NCI-H1694 treated with DMSO at 0.1 percent for 48 hours (cell line): Measurements from ENCODE around the gene GRIP2.
"Not testable (repeated sequence)": the region's sequence is repeated elsewhere in the genome, so short reads cannot be mapped to it uniquely, and the experiment has no call there.

ENCODE experiments used
- DNase-seq: peaks from one replicate; lab custom pipeline; 2025; lab: John Stamatoyannopoulos, UW

GRIP2 gene

GRCh38 chr3:14520967-14521366 is 19.2 kb downstream of the GRIP2 start:
- DNase-seq = no peak

- no peak for DNase-seq
Measured at GRCh38 chr3:14520149-14520548, 20.0 kb downstream of the GRIP2 start.

- DNase-seq = no peak
Measured at GRCh38 chr3:14519406-14519805, 20.7 kb downstream of the GRIP2 start.

GRCh38 chr3:14518893-14519292 is 21.2 kb downstream of the GRIP2 start:
- no peak for DNase-seq

DNA sequence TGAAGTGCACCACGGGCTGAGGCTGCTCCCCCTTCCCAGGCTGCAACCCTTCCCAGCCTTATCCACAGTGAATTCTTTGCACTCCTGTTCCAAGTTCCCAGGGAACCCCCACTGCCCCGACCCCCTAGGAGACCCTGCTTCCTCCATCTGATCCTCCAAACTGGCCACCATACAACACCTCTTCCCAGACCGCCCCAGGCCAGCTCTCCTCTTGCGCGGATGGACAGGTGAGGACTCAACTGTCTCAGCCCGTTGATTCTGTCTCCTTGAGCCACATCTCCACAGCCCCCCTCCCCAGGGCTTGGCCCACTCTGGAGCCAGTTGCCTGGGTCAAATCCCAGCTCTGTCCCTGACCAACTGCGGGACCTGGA is 21.7 kb downstream of the GRIP2 start:
- no peak for DNase-seq

DNA sequence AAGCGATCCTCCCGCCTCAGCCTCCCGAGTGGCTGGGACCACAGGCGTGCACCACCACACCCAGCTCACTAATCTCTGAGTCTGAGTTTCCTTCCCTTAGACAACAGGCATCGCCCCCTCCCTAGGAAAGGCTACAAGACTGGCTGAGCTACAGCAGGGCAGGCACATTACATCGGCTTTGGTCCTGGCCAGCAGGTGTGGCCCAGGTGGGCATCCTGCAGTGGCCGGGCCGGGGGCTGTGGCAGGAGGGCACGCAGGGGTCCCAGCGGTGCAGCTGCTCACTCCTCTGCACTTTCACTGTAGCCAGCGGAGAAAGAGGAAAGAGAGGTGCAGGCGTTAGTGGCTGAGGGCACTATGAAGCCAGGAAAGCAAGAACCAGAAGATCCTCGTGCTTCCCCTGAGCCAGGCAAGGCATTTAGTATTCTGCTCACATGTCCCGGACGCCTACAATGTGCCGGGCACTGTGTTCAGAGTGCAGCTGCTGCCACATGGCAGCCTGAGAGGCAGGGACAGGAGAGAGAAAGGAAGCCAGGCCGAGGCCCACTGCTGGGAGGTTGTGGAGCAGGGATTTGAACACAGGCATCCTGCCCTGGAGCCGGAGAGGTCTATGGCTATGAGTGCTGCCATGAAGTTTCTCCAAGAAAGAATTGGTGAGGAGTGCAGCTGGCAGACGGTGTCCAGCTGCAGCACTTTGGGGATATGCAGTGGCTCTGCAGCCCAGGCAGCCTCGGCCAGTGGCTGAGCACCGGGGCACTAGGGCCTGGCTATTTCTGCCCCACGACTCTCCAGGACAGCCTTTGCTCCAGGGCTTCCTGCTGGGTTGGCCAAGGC is 22.3 kb downstream of the GRIP2 start:
- DNase-seq = no peak

DNA sequence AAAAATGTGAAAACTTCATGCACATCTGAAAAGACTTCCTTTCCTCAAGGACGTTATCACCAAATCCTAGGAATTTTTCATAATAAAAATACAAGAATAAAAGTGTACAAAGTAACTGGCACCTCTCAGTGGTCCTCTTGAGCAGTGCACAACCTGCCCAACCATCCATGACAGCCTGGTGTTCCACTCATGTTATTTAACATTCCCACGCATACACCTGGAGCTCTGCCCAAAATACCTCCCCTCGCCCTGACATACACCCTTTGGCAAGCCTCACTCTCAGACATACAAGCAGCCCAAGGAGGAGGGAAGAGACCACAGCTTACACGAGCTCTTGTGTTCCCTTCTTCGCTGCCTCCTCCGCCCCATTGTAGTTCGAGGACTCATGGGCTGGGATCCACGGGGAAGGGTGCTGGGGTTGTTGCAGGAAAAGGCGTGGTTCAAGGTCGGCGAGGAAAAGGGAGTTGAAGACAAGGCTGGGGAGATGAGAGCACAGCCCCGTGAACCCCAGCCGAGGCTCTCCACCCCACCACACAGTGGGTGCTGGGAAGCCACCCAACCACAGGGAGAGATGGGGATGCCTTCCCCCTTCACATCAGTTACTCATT is 23.3 kb downstream of the GRIP2 start:
- no peak for DNase-seq

DNA sequence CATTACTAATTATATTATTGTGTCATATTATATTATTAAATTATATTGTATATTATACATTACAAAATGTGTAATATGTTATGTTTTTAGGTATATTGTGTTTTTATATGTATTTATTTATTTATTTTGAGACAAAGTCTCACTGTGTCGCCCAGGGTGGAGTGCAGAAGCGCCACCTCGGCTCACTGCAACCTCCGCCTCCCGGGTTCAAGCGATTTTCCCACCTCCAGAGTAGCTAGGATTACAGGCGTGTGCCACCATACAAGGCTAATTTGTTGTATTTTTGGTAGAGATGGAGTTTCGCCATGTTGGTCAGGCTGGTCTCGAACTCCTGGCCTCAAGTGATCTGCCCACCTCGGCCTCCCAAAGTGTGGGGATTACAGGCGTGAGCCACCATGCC is 24.6 kb downstream of the GRIP2 start:
- DNase-seq = not testable (repeated sequence)

DNA sequence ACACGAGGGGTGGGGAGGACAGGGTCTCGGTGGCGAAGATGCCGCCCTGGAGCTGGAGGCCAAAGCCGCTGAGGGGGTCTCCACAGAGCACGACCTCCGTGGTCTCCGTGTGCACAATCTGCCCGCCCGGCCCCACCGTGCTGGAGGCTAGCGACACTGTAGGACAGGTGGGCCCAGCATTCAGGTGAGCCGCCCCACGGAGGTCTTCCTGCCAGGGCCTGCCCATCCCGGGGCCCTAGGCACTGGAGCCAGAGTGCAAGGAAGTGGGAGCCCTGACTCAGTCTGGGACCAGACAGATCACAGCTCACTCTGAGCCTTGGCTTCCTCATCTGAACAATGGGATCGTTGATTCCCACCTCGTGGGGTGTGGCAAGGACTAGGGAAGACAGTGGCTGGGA is 25.8 kb downstream of the GRIP2 start:
- no peak for DNase-seq

- DNase-seq = no peak
Measured at GRCh38 chr3:14513566-14514322, 26.4 kb downstream of the GRIP2 start.

- no peak for DNase-seq
Measured at GRCh38 chr3:14512942-14513327, 27.2 kb downstream of the GRIP2 start.

- DNase-seq = no peak
Measured at GRCh38 chr3:14512281-14512941, 27.7 kb downstream of the GRIP2 start.

DNA sequence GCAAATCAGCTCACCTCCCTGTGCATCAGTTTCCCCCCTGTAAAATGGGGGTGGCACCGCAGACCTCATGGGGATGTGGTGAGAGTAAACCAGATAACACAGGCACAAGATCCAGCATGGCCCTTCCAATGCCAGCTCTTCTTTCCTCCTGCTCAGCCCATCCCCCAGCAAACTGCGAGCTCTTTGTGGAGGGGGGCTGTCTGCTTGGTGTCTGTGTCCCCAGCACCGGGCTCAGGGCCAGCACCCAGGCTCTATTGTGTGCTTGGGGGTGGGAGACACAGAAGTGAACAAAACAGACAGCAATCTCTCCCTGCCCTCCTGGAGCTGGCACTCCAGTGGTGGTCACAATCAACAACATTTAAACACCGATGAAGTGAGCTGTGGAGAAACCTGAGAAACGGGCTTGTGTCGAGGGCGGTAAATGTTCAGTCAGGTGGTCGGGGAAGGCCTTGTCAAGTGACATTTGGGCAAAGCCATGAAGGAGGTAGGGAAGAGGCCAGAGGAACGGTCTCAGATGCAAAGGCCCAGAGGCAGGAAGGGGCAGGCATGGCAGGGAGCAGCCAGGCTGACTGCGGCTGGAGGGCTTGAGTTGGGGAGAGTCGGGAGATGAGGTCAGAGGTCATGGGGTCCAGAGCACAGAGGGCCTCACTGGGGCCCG is 28.4 kb downstream of the GRIP2 start:
- no peak for DNase-seq

- no peak for DNase-seq
Measured at GRCh38 chr3:14510838-14511622, 29.1 kb downstream of the GRIP2 start.

- DNase-seq = no peak
Measured at GRCh38 chr3:14509796-14510100, 30.4 kb downstream of the GRIP2 start.

GRCh38 chr3:14508966-14509795 is 31.0 kb downstream of the GRIP2 start:
- DNase-seq = peak; percentile 1

- no peak for DNase-seq
Measured at GRCh38 chr3:14508505-14508819, 31.7 kb downstream of the GRIP2 start.

DNA sequence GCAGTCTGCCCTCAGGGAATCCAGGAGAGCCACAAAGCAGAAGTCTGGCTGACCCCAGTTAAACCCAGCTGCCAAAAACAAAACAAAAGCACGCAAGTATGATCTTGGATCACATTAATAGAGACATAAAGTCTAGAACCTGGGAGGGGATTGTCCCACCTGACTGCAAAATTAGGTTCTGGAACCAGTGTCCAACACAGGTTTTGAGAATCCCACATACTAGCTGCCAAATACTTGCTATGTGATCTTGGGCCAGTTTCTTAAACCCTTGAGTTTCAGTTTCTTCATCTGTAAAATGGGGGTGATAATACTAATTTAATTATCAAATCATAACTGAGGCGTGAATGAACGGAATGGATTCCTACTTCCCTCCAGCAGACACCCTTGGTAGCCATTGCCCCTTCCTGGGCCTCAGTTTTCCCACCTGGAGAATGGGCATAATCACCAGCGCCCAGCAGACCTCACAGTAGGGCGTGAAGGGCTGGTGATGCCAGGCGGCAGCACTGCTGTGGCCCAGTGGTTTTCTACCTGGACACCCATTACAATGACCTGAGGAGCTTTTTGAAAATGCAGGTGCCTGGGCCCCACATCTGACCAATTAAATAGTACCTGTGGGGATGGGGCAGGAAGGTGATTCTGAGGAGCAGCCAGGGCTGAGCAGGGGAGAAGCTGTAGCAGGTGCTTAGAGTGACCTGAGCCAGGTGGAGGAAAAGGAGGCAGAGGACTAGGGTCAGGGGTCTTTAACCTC is 32.2 kb downstream of the GRIP2 start:
- no peak for DNase-seq

- DNase-seq = no peak
Measured at GRCh38 chr3:14507305-14507741, 32.8 kb downstream of the GRIP2 start.
